Measurements from ENCODE around the gene ITFG2.
"Not testable (repeated sequence)": the region's sequence is repeated elsewhere in the genome, so short reads cannot be mapped to it uniquely, and the experiment has no call there.

ITFG2 gene

DNA sequence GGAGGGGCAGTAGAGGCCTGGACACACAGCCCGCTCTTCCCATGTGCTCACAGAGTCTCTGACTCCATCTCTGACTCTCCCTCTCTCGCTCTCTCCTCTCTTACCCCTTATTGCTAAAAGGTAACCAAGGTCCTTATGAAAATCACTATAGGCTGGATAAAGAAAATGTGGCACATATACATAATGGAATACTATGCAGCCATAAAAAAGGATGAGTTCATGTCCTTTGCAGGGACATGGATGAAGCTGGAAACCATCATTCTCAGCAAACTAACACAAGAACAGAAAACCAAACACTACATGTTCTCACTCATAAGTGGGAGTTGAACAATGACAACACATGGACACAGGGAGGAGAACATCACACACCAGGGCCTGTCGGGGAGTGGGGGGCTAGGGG lies 41.9 kb upstream of the ITFG2 start:
- H3K27me3 ChIP-seq (replicated peaks in 2 of 5; ENCODE audit: control insufficient read depth in 4 of 5, insufficient read depth in 5 of 5, low read length in 4 of 5); POLR2A ChIA-PET; H3K4me3 ChIP-seq (ENCODE audit: control insufficient read depth in 1 of 7, extremely low read depth in 1 of 7, insufficient read depth in 4 of 7, low read depth in 2 of 7, low read length in 6 of 7); H3K27ac ChIP-seq (ENCODE audit: insufficient read depth in 1 of 2, low read depth in 1 of 2, low read length in 2 of 2, poor library complexity in 1 of 2, severe bottlenecking in 2 of 2); H3K36me3 ChIP-seq (ENCODE audit: control insufficient read depth in 4 of 4, insufficient read depth in 4 of 4, low read length in 3 of 4); DNase-seq; H3K4me1 ChIP-seq (ENCODE audit: control extremely low read depth in 1 of 4, control insufficient read depth in 4 of 4, insufficient read depth in 4 of 4, low read length in 3 of 4); H3K9me3 ChIP-seq (ENCODE audit: control extremely low read depth in 1 of 5, control insufficient read depth in 4 of 5, insufficient read depth in 2 of 5, low read depth in 1 of 5, low read length in 4 of 5): not testable (repeated sequence)
- WGBS (ENCODE audit: insufficient coverage), result no CpG with 5 or more reads among the region's 3 CpGs
- CTCF ChIA-PET, result interaction anchor here (3.6 kb wide), 1 partner anchor 14 kb away, joined by 17 read pairs; no protein-coding TSS in a partner anchor

DNA sequence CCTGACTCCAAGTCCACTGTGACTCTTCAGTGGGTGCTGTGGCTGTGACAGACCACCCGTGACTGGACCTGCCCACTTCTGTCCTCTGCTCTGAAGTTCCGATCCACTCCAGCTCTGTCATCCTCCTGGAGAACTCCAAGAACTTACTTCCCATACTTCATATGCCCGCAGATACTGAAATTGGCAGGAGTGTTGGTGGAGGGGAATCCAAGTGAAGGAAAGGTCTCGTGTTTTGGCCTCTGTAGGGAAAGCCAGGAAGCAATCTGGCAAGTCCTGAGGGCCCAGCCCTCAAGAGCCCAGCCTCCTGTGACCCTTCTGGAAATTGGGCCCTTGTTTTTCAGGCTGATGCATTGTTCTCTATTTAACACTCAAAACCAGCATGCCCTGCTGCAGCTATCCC lies 40.1 kb upstream of the ITFG2 start:
- ChIA-PET POLR2A (no interaction called here), CTCF (interaction anchor here (3.6 kb wide), 1 partner anchor 12 kb away, joined by 17 read pairs; no protein-coding TSS in a partner anchor)
- Histone ChIP-seq H3K4me1 (ENCODE audit: control extremely low read depth in 1 of 4, control insufficient read depth in 4 of 4, insufficient read depth in 4 of 4, low read length in 3 of 4) (no peaks in the 10 kb centered on the region), H3K4me3 (ENCODE audit: control insufficient read depth in 1 of 7, extremely low read depth in 1 of 7, insufficient read depth in 4 of 7, low read depth in 2 of 7, low read length in 6 of 7) (no peak overlapping the region), H3K27ac (ENCODE audit: insufficient read depth in 1 of 2, low read depth in 1 of 2, low read length in 2 of 2, poor library complexity in 1 of 2, severe bottlenecking in 2 of 2) (no peak overlapping the region), H3K9me3 (ENCODE audit: control extremely low read depth in 1 of 5, control insufficient read depth in 4 of 5, insufficient read depth in 2 of 5, low read depth in 1 of 5, low read length in 4 of 5) (no peaks in the 10 kb centered on the region), H3K36me3 (ENCODE audit: control insufficient read depth in 4 of 4, insufficient read depth in 4 of 4, low read length in 3 of 4) (no peaks in the 10 kb centered on the region), H3K27me3 (replicated peaks in 2 of 5; ENCODE audit: control insufficient read depth in 4 of 5, insufficient read depth in 5 of 5, low read length in 4 of 5) (no peaks in the 10 kb centered on the region)
- no peak for DNase-seq
- 63% methylated on average over 2 of the region's 4 CpGs for WGBS (ENCODE audit: insufficient coverage)

DNA sequence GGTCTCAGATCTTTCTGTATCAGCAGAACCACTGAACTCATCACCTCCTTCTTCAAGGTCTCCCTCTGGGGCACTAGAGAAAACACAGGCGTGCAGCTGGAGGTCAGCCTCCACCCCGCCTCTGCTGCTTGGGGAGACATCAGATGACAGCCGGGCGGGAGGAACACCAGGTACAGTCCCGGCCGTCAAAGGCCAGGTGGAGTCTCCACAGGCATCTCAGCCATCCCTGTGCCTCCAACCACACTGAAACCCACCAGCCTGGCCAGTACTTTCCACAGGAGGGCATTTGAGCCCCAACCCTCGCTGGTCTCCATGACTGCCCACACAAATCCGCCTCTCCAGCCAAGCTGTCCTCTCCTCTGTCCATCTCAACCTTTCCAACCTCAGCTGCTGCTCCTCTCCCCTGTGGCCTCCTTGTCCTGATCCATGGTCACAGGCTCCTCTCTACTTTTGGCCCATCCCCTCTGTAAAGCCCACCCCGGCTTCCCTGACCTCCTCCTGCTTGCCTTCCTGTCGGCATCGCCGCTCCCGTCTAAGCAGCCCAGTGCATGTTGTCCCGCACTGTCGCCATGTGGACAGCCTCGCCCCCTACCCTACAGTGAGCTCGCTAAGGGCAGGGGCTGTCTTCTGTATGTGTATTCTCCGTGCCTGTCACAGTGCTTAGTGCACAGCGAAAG lies 39.1 kb upstream of the ITFG2 start:
- H3K4me1 ChIP-seq (ENCODE audit: control extremely low read depth in 1 of 4, control insufficient read depth in 4 of 4, insufficient read depth in 4 of 4, low read length in 3 of 4), result no peaks in the 10 kb centered on the region
- no peak for DNase-seq
- ChIA-PET CTCF (interaction anchor here (3.6 kb wide), 1 partner anchor 11 kb away, joined by 17 read pairs; no protein-coding TSS in a partner anchor), POLR2A (no interaction called here)
- 87% methylated on average over 15 of the region's 19 CpGs for WGBS (ENCODE audit: insufficient coverage)
- no peak overlapping the region for H3K27ac ChIP-seq (ENCODE audit: insufficient read depth in 1 of 2, low read depth in 1 of 2, low read length in 2 of 2, poor library complexity in 1 of 2, severe bottlenecking in 2 of 2)
- no peak overlapping the region for H3K4me3 ChIP-seq (ENCODE audit: control insufficient read depth in 1 of 7, extremely low read depth in 1 of 7, insufficient read depth in 4 of 7, low read depth in 2 of 7, low read length in 6 of 7)
- H3K27me3 ChIP-seq (replicated peaks in 2 of 5; ENCODE audit: control insufficient read depth in 4 of 5, insufficient read depth in 5 of 5, low read length in 4 of 5), result no peaks in the 10 kb centered on the region
- H3K9me3 ChIP-seq (ENCODE audit: control extremely low read depth in 1 of 5, control insufficient read depth in 4 of 5, insufficient read depth in 2 of 5, low read depth in 1 of 5, low read length in 4 of 5), result no peaks in the 10 kb centered on the region
- H3K36me3 ChIP-seq (ENCODE audit: control insufficient read depth in 4 of 4, insufficient read depth in 4 of 4, low read length in 3 of 4), result no peaks in the 10 kb centered on the region

DNA sequence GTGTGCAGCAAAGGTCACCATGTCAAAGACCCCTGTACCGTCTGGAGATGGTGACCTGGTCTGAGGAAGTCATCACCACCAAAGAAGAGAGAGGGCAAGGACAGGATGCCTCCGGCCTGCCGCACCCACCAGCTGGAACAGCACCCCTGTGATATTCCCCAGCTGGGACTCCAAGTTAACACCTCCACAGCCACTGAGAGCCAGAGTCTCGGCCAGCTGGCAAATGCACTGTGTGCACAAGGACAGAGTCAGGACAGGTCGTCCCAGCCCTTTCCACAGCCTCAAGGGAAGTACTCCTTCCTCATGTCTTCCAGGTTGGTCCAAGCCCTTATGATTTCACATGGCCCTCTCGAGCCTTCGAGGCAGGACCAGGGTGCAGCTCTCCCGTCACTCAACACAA lies 37.0 kb upstream of the ITFG2 start:
- Histone ChIP-seq H3K27ac (ENCODE audit: insufficient read depth in 1 of 2, low read depth in 1 of 2, low read length in 2 of 2, poor library complexity in 1 of 2, severe bottlenecking in 2 of 2) (no peak overlapping the region), H3K9me3 (ENCODE audit: control extremely low read depth in 1 of 5, control insufficient read depth in 4 of 5, insufficient read depth in 2 of 5, low read depth in 1 of 5, low read length in 4 of 5) (no peaks in the 10 kb centered on the region), H3K36me3 (ENCODE audit: control insufficient read depth in 4 of 4, insufficient read depth in 4 of 4, low read length in 3 of 4) (no peaks in the 10 kb centered on the region), H3K4me3 (ENCODE audit: control insufficient read depth in 1 of 7, extremely low read depth in 1 of 7, insufficient read depth in 4 of 7, low read depth in 2 of 7, low read length in 6 of 7) (no peak overlapping the region), H3K27me3 (replicated peaks in 2 of 5; ENCODE audit: control insufficient read depth in 4 of 5, insufficient read depth in 5 of 5, low read length in 4 of 5) (no peaks in the 10 kb centered on the region), H3K4me1 (ENCODE audit: control extremely low read depth in 1 of 4, control insufficient read depth in 4 of 4, insufficient read depth in 4 of 4, low read length in 3 of 4) (no peaks in the 10 kb centered on the region)
- WGBS (ENCODE audit: insufficient coverage), result 97% methylated on average over 6 of the region's 8 CpGs
- ChIA-PET POLR2A (no interaction called here), CTCF (interaction anchor here (0.9 kb wide), 1 partner anchor 16 kb away, joined by 3 read pairs; no protein-coding TSS in a partner anchor)
- no peak for DNase-seq

DNA sequence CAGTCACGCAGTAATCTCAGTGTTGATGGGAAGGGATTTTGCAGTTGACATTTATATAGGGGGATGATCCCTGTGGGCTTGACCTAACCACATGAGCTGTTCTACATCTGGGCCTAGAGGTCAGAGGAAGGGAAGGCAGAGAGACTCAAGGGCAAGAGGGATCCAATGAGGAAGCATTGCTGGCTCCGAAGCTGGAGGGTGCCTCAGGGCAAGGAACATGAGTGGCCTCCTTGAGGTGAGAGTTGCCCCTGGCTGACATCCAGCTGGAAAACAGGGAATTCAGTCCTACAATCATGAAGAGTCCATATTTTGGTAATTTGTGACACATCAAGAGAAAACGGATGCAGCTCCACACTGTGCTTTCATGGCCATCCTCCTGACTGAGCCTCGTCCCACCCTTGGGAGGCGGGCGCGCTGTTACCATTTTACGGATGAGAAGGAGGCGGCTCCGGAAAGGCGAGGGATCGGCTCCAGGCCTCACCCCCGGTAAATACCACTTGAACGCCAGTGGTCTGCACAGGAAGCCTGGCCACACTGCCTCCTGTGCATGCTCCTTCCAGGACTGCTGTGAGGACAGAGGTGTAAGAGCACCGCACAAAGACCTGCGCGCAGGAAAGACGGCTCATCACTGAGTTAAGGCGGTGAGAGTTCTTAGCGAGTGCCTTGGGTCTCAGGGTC lies 36.2 kb upstream of the ITFG2 start:
- Histone ChIP-seq H3K27ac (ENCODE audit: insufficient read depth in 1 of 2, low read depth in 1 of 2, low read length in 2 of 2, poor library complexity in 1 of 2, severe bottlenecking in 2 of 2) (no peak overlapping the region), H3K4me1 (ENCODE audit: control extremely low read depth in 1 of 4, control insufficient read depth in 4 of 4, insufficient read depth in 4 of 4, low read length in 3 of 4) (no peaks in the 10 kb centered on the region), H3K9me3 (ENCODE audit: control extremely low read depth in 1 of 5, control insufficient read depth in 4 of 5, insufficient read depth in 2 of 5, low read depth in 1 of 5, low read length in 4 of 5) (no peaks in the 10 kb centered on the region), H3K4me3 (ENCODE audit: control insufficient read depth in 1 of 7, extremely low read depth in 1 of 7, insufficient read depth in 4 of 7, low read depth in 2 of 7, low read length in 6 of 7) (no peak overlapping the region), H3K27me3 (replicated peaks in 2 of 5; ENCODE audit: control insufficient read depth in 4 of 5, insufficient read depth in 5 of 5, low read length in 4 of 5) (no peaks in the 10 kb centered on the region), H3K36me3 (ENCODE audit: control insufficient read depth in 4 of 4, insufficient read depth in 4 of 4, low read length in 3 of 4) (no peaks in the 10 kb centered on the region)
- ChIA-PET CTCF (no interaction called here), POLR2A (no interaction called here)
- 93% methylated on average over 18 of the region's 20 CpGs for WGBS (ENCODE audit: insufficient coverage)
- DNase-seq, result no peak

DNA sequence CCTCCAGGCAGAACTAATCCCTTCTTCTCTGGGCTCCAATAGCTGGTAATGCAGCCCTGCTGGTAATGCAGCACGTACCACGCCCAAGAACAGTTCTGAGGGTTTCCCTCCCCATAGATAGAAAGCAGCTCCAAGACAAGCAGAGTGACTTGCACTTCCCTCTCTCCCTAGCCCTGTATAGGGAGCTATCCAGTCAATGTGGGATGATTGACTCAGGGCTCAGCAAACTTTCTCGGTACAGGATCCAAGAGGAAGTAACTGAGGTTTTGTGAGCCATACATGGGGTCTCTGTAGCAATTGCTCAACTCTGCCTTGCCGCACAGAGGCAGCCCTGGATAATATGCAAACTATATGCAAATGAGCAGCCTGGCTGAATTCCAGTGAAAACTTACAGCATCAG lies 33.2 kb upstream of the ITFG2 start:
- ChIA-PET CTCF (interaction anchor here (1.3 to 1.9 kb wide), 3 partner anchors 10 to 97 kb away, joined by 3 to 7 read pairs (median 5); no protein-coding TSS in a partner anchor), POLR2A (no interaction called here)
- peaks cover 0 to 3% (median 0%) of the 10 kb centered on the region in 5 experiments for H3K27me3 ChIP-seq (replicated peaks in 2 of 5; ENCODE audit: control insufficient read depth in 4 of 5, insufficient read depth in 5 of 5, low read length in 4 of 5)
- peaks cover 0 to 11% (median 9%) of the 10 kb centered on the region in 4 experiments for H3K4me1 ChIP-seq (ENCODE audit: control extremely low read depth in 1 of 4, control insufficient read depth in 4 of 4, insufficient read depth in 4 of 4, low read length in 3 of 4)
- DNase-seq, result peak in 2 of 3 donors; percentile 30 to 45
- H3K4me3 ChIP-seq (ENCODE audit: control insufficient read depth in 1 of 7, extremely low read depth in 1 of 7, insufficient read depth in 4 of 7, low read depth in 2 of 7, low read length in 6 of 7), result no peak overlapping the region
- 58% methylated on average over 3 of the region's 4 CpGs for WGBS (ENCODE audit: insufficient coverage)
- no peaks in the 10 kb centered on the region for H3K9me3 ChIP-seq (ENCODE audit: control extremely low read depth in 1 of 5, control insufficient read depth in 4 of 5, insufficient read depth in 2 of 5, low read depth in 1 of 5, low read length in 4 of 5)
- H3K27ac ChIP-seq (ENCODE audit: insufficient read depth in 1 of 2, low read depth in 1 of 2, low read length in 2 of 2, poor library complexity in 1 of 2, severe bottlenecking in 2 of 2), result no peak overlapping the region
- H3K36me3 ChIP-seq (ENCODE audit: control insufficient read depth in 4 of 4, insufficient read depth in 4 of 4, low read length in 3 of 4), result no peaks in the 10 kb centered on the region

DNA sequence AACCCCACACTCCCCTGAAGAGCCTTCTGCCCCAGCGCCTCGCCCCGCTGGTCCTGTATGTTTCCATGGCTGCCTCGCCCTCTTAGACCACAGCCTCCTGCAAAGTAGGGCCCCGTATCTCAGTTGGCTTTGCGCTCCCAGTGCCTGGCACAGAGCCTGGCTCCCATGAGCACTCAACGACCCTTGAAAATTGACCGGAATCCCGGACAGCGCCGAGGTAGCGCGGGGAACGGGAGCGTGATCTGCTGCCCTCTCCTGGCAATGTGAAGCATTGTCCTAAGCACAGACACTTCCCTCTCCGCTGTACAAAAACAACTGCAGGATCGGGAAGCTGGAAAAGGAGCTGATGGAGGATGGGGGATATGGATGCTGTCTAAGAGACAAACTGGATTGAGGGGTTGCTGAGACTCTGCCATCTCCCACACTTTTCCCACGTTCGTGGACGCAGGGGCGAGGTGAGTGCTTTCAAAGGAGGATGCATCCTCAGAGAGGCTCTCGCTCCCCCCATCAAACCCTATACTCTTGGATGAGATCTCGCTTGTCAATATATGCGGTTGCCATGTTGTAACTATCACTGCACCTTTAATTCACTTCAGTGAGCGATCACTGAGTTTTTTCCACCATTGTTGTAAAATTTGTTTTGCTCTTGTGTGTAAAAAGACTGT lies 28.4 kb upstream of the ITFG2 start:
- ChIA-PET POLR2A (no interaction called here), CTCF (interaction anchor here (0.8 to 6.5 kb wide), 17 partner anchors 9 to 137 kb away, joined by 3 to 66 read pairs (median 5); no protein-coding TSS in a partner anchor)
- peak in 2 of 3 donors; percentile 51 to 53 for DNase-seq
- H3K4me3 ChIP-seq (ENCODE audit: control insufficient read depth in 1 of 7, extremely low read depth in 1 of 7, insufficient read depth in 4 of 7, low read depth in 2 of 7, low read length in 6 of 7), result peak overlapping the region in 5 of 7 experiments; percentile 42 to 79 (median 60)
- no peaks in the 10 kb centered on the region for H3K36me3 ChIP-seq (ENCODE audit: control insufficient read depth in 4 of 4, insufficient read depth in 4 of 4, low read length in 3 of 4)
- H3K9me3 ChIP-seq (ENCODE audit: control extremely low read depth in 1 of 5, control insufficient read depth in 4 of 5, insufficient read depth in 2 of 5, low read depth in 1 of 5, low read length in 4 of 5), result no peaks in the 10 kb centered on the region
- peaks cover 0 to 12% (median 9%) of the 10 kb centered on the region in 4 experiments for H3K4me1 ChIP-seq (ENCODE audit: control extremely low read depth in 1 of 4, control insufficient read depth in 4 of 4, insufficient read depth in 4 of 4, low read length in 3 of 4)
- no peak overlapping the region for H3K27ac ChIP-seq (ENCODE audit: insufficient read depth in 1 of 2, low read depth in 1 of 2, low read length in 2 of 2, poor library complexity in 1 of 2, severe bottlenecking in 2 of 2)
- 16% methylated on average over 20 of the region's 25 CpGs for WGBS (ENCODE audit: insufficient coverage)
- H3K27me3 ChIP-seq (replicated peaks in 2 of 5; ENCODE audit: control insufficient read depth in 4 of 5, insufficient read depth in 5 of 5, low read length in 4 of 5), result peaks cover 0 to 3% (median 0%) of the 10 kb centered on the region in 5 experiments

All from common myeloid progenitor, CD34-positive (primary cell).